Renal cortex interstitium (tissue), 11 donors: ENCODE results near the gene CLDN6. TPM values are rescaled to one million over a fixed set of nuclear protein-coding genes. Genes with fewer than 3 reads are reported as not detected.
"Not testable (repeated sequence)": the region's sequence is repeated elsewhere in the genome, so short reads cannot be mapped to it uniquely, and the experiment has no call there.

Experiments
- DNase-seq, 11 donors: peaks; one replicate each; pipeline ENCODE4 v3.0.0-alpha.2; 2013; ENCODE audit warnings: low read depth in 9 of 11, low spot score in 4 of 11; ENCODE audit errors: extremely low read depth in 1 of 11
- polyA plus RNA-seq, 3 donors: library from polyadenylated mRNA; unstranded; fragments of 120-200 nt; gene quantifications; one replicate each; pipeline ENCODE4 v1.2.1, GENCODE V29; 2013; ENCODE audit not compliant: insufficient read length in 3 of 3

CLDN6 gene
- polyA plus RNA-seq, 3 donors: 33.8 to 42.0 (median 34.4) TPM

DNA sequence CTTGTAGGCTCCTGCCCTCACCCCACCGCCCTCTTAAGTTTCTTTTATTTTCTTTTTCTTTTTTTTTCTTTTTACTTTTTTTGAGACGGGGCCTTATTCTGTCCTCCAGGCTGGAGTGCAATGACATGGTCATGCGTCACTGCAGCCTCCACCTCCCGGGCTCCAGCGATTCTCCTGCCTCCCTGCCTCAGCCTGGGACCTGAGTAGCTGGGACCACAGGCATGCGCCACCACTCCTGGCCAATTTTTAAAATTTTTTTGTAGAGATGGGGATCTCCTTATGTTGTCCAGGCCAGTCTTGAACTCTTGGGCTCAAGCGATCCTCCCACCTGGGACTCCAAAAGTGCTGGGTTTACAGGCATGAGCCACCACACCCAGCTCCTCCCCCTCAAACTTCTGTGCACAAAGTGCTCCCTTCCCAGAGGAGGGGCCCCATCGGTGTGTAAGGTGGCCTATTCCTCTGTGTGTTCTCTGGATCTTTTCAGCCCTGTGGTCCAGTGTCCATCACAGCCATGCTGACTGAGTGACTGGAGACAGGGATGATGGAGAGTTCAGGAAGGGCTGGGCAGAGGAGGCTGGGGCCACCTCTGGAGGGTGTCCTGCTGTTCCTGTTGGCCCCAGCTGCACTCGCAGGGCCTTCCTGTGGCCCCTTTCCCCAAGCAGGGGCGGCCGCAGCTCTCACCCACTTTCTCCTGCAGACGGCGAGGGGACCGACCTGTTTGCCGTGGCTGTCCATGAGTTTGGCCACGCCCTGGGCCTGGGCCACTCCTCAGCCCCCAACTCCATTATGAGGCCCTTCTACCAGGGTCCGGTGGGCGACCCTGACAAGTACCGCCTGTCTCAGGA, 38.6 kb upstream of the CLDN6 start:
- DNase-seq: no peak

DNA sequence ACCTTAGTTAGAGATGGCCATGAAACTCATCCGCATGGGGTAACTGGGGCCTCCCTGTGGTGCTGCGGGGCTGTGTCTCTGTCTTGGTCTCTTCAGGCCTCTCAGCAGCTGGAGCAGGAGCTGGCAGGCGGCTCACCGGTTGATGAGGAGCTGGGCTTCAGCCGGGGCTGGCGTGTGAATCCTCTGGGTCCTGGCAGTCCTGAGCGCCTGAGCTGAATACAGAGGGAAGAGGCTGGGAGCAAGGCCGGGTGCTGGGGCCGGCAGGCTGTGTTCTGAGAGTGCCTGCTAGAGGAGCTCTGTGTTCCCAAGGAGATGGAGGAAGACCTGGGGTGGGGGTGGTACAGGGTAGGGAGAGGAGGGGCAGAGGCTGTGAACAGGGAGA, 37.7 kb upstream of the CLDN6 start:
- DNase-seq: not testable (repeated sequence)

DNA sequence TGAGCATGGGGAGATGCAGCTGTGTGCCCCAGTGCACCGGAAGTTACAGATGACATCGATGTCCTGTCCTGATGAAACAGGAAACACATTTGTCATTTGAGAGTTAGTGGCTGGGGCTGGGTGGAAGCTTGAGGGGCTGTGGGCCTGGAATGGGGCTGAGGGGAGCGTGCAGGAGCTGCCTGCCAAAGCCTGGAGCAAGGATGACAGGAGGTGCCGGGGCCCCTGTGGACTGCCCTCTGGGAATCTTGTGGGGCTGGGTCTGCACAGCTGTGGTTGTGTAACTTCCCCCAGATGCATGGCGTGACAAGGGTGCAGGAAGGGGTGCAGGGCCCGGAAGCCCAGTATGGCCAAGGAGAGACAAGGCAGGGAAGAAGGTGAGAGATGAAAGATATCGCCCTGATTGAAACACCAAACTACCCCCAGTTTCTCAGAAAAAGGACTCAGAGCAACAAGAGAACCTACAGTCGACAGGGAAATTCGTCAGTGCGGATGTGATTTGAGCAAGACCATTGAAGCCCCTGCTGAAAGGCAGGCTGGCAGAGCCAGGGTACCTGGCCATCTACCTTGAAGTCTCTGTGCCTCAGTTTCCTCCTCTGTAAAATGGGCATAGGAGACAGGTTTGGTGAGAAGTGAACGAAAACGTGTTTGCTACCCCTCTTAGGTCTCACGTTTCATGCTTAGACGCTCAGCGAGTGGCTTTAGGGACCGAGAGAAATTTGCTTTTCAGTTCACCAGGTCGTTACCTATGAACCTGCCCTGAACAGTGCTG, 37.2 kb upstream of the CLDN6 start:
- no peak for DNase-seq

DNA sequence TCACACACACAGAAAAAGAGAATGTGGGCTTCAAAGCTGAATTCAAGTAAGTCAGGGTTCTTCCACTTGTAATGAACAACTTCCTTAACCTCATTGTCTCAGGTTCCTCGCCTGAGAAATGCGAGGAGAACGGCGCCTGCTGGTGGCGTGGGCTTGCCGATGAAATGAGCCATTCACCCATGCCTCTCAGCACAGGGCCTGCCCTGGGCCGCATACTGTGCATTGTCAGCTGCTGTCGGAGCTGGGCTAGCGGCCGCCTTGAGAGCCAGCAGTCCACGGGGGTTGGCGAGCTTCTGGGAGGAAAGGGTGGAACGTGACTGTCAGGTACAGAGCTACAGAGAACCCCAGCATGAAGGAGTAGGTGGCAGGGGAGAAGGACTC, 35.3 kb upstream of the CLDN6 start:
- not testable (repeated sequence) for DNase-seq

DNA sequence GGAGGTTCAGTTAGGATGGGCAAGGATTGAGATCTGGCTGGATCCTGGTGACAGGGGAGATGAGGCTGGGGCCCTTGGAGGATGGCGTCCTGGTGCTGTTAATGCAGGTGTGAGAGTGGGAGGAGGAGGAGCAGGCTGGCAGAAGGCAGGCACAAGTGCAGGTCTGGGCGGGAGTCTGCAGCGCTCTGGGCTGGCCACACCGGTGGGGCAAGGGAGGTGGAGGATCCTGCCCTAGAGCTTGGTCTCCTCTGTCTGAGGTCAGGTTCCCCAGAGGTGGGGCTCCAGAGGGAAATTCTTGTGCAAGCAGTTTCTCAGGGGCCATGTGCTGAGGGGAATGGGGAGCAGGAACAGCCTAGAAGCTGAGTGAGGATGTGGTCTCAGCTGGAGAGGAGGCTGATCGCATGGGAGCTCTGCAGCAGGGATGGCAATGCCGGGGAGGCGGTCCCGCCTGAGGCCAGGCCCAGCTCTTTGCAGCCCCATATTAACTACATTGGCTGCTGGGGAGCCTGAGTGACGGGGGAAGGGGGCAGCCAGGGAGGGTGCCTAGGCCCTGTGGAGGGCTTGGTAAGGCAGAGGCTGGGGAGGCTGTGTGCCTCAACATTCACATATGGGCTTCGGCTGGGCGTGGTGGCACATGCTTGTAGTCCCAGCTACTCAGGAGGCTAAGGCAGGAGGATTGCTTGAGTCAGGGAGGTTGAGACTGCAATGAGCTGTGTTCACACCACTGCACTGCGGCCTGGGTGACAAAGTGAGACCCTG, 34.8 kb upstream of the CLDN6 start:
- DNase-seq: not testable (repeated sequence)

DNA sequence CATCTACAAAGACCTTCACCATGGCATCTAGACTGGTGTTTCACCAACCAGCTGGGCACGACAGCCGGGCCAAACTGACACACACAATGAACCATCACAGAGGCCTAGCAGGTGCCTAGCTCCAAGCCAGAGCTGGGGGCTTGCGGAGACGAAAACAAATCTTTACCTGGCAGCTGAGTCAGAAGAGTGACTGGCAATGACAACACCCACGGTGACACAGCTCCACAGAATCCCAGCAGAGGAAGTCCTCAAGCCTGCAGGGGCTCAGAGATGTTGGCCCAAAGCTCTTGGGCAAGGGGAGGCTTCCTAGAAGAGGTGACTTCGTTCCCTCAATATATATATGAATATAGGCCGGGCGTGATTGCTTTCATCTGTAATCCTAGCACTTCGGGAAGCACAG, 33.5 kb upstream of the CLDN6 start:
- DNase-seq: no peak

DNA sequence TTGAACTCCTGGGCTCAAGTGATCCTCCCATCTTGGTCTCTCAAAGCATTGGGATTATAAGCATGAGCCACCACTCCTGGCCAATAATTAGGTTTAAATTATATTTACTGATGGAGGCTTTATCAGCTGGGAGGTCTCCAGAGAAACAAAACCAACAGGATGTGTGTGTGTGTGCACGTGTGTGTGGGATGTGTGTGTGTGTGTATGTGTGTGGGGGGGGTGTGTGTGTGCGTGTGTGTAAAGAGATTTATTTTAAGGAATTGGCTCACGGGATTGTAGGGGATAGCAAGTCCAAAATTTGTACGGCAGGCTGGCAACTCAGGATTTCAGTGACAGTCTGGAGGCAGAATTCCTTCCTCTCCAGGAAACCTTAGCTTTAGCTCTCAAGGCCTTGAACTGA, 33.0 kb upstream of the CLDN6 start:
- no peak for DNase-seq

DNA sequence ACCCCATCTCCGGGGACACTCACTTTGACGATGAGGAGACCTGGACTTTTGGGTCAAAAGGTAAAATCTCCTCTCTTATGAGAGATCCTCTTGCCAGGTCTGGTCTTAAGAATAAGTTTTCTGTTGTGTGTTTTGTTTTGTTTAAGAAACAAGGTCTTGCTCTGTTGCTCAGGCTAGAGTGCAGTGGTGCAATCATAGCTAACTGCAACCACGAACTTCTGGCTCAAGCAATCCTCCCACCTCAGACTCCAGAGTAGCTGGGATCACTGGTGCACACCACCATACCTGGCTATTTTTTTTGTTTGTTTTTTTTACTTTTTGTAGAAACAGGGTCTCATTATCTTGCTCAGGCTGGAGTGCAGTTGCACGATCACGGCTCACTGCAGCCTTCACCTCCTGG, 32.5 kb upstream of the CLDN6 start:
- no peak for DNase-seq

DNA sequence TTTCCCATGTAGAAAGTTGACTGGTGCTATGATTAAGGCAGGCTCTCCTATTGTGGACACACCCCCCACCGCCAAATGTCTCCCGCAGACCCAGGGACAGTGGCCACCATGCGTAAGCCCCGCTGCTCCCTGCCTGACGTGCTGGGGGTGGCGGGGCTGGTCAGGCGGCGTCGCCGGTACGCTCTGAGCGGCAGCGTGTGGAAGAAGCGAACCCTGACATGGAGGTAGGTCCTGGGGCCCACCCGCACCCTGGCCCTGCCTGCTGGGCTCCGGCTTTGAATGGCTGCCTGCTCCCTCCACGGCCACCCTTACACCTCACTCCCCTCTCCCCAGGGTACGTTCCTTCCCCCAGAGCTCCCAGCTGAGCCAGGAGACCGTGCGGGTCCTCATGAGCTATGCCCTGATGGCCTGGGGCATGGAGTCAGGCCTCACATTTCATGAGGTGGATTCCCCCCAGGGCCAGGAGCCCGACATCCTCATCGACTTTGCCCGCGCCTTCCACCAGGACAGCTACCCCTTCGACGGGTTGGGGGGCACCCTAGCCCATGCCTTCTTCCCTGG, 32.0 kb upstream of the CLDN6 start:
- DNase-seq: no peak

DNA sequence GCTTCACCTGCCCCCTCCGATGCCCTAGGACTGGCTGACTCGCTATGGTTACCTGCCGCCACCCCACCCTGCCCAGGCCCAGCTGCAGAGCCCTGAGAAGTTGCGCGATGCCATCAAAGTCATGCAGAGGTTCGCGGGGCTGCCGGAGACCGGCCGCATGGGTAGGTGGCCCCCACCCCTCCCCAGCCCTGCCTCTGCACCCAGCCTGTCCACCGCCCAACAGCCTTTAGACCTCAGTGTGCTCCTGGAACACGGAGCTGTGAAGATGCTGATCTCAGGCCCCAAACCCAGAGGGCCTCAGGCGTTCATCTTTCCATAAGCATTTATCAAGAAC, 29.4 kb upstream of the CLDN6 start:
- DNase-seq: no peak

DNA sequence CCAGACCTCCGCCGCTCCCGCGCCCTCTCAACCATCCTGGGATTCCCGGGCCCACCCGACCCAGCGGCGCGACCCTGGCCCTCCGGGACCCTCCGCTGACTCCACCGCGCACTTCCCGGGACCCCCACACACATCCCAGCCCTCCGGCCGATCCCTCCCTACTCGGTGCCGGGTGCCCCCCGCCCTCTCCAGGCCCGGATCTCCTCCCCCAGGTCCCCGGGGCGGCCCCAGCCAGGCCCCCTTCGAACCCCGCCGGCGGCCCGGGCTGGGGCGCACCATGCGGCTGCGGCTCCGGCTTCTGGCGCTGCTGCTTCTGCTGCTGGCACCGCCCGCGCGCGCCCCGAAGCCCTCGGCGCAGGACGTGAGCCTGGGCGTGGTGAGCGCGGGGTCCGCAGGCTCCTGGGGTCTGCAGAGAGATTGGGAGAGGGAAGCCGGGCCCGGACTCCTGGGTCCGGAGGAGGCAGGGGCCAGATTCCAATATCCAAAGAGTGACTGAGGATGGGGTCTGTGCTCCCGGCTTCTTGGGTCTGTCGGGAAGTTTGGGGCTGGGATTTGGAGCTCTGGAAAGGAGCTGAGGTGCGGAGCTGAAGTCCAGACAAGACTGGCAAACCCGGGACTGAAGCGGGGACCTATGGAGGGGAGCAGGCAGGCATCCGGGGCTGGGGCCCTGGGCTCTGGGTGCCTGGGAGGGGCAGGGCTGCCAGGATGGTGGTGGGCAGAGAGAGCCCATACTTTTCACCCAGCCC, 28.8 kb upstream of the CLDN6 start:
- no peak for DNase-seq

DNA sequence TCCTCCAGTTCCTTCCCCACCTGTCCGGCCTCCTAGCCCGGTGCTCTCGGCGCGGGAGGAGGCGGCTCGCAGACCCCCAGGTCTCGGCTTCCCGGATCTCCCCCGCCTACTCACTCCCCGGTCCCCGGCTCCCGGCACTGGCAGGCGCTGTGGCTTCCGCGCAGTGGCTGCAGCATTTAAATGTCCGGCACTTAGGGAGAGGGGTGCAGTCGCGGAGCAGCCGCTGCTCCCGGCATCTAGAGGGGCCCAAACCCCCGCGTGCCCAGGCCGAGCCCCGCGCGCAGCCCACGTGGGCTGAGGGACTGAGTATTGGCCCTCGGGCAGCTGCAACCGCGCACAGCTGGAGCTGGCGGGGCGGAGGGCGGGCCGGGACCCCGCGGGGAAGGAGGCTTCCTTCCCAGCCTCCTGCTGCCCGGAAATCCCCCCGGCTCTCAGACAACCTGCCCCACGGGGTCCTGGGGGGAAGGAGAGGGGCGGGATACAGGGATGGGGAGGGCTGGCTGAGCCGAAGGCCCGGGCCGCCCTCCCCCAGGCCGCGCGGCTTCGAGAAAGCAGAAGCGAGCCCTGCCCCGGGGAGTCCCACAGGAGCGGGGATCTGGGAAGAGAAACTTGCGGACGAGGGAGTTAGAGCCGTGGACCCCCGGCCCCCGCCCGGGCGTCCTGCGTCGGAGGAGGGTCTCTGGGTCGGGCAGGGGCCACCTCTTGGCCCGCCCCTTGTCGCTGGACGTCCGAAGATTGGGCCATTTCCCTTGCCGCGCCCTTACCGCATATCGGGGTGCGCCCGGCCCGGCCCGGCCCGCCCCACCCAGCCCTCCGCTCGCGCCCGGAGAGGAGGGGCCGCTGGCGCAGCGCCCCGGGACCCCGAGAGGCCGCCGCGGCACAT, 28.0 kb upstream of the CLDN6 start, which contains the start of gene MMP25:
Gene MMP25, plus strand, starts transcription at position 804 of the 883 bp plus-strand sequence. CDS start 357 bp downstream, outside the sequence.
- DNase-seq: no peak

DNA sequence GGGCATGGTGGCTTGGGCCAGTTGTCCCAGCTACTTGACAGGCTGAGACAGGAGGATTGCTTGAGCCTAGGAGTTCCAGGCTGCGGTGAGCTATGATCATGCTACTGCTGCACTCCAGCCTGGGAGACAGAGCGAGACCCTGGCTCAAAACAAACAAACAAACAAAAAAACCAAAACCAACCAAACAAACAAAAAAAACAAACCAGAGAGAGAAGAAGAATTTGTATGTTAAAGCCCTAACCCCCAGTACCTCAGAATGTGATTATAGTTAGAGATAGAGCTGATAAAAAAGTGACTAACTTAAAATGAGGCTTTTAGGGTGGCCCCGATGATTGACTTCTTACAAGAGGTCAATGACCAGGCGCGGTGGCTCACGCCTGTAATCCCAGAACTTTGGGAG, 26.7 kb upstream of the CLDN6 start:
- no peak for DNase-seq

DNA sequence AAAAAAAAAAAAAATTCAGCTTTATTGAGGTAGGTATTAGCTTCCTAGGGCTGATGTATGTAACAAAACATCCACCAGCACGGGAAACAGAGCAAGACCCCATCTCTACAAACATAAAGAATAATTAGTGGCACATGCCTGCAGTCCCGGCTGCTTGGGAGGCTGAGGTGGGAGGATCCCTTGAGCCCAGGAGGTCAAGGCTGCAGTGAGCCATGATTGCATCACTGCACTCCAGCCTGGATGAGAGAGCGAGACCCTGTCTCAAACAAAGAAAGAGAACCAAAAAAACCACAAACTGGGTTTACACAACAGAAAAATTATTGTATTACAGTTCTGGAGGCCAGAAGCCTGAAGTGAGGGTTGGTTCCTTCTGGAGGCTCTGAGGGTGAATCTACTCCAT, 24.4 kb upstream of the CLDN6 start:
- no peak for DNase-seq

DNA sequence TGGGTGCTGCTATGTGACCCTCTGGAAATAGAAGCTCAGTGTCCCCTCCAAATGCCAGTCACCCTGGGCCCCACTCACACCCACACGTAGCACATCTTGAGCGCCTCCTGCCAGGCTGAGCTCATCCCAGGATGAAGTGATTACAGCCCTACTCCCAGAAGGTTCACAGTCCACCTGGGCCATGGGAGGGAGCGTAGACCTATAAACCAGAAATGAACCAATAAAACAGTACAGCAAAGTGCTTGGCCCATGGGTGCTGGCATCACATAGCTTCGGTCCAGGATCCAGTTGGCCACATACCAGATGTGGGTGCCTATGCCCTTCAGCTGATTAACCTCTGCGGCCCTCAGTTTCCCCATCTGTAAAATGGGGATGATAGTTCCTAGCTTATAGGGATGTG, 20.9 kb upstream of the CLDN6 start:
- no peak for DNase-seq

DNA sequence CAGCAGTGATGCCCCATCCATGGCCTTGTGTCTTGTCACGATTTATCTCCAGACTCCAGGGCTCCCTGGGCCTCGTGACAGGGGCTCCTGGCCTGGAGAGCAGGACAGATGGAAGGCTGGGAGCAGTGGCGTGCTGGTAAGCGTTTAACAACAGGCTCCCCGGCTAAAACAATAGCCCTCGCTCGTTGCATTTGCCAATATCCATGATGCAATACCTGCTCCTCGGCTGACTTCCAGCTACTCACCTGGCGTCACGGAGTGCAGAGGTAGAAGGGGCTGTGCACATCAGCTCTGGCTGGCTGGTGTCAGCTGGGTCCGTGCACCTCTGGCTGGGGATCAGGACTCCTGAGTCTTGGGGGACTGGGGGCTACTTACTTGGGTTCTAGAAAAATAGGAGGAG, 20.3 kb upstream of the CLDN6 start:
- no peak for DNase-seq

DNA sequence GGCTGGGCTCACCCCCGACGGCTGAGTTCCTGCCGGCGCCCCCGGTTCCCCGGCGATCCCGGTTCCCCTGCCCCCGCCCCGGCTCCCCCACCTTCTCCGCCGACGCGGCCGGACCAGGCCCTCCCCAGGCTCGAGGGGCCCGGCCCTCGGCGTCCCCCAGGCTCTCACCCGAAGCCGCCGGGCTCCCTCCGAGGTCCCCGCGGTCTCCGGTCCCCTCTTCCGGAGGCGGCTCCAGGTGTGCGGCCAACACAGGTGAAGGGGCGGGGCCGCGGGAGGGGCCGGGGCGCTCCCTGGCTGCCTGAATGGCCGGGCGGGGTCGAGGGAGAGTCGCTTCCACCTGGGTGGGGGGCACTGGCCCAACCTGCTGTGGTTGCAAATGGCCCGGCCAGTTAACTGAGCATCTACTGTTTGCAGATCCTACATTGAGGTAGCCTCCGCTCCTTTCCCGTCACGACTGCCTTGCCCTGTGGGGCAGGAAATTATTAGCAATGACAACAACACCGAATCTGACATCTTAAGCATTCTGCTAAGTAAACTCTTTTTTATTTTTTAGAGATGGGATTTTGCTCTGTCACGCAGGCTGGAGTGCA, 18.8 kb upstream of the CLDN6 start, which contains the start of gene BICDL2:
Gene BICDL2, minus strand, starts transcription at position 219 of the 590 bp plus-strand sequence. CDS start 1,448 bp downstream, outside the sequence.
- no peak for DNase-seq
